Stomach (tissue), 9 donors: ENCODE data around the gene WNT2. TPM values are rescaled to one million over a fixed set of nuclear protein-coding genes. Genes with fewer than 3 reads are reported as not detected.

Experiments
- DNase-seq, 2 donors: peaks; one replicate each; pipeline versions ENCODE4 v3.0.0 to v3.0.0-alpha.2; 2013 to 2019
- H3K27ac ChIP-seq, 5 donors: fragments of 200-600 bp in 4 of 5; sonication (generic) in 4 of 5; one replicate each; pipeline ENCODE4 v1.5.1; 2013 to 2019; ENCODE audit warnings: mild to moderate bottlenecking in 1 of 5, moderate library complexity in 1 of 5
- H3K27me3 ChIP-seq, 3 donors: fragments of 200-600 bp; sonication (generic); one replicate each; pipeline ENCODE4 v1.5.1; 2017 to 2019; ENCODE audit warnings: mixed run types in 1 of 3
- H3K36me3 ChIP-seq, 4 donors: fragments of 200-600 bp; sonication (generic); 1 replicate in 3 of 4; 2 replicates in 1 of 4; pipeline ENCODE4 v1.5.1; 2016 to 2019
- H3K4me1 ChIP-seq, 4 donors: fragments of 200-600 bp; sonication (generic); one replicate each; pipeline ENCODE4 v1.5.1; 2016 to 2019
- H3K4me3 ChIP-seq, 4 donors: fragments of 200-600 bp; sonication (generic) in 3 of 4; one replicate each; pipeline ENCODE4 v1.5.1; 2016 to 2019; ENCODE audit warnings: mild to moderate bottlenecking in 1 of 4
- H3K9me3 ChIP-seq, 4 donors: fragments of 200-600 bp; sonication (generic); one replicate each; pipeline ENCODE4 v1.5.1; 2016 to 2019
- CTCF ChIP-seq, 7 experiments: fragments of 450-650 bp in 4 of 7; fragments of 200-600 bp in 3 of 7; sonication (generic) in 3 of 7; IDR thresholded peaks; one replicate each; pipeline ENCODE4 v1.5.1; 2016 to 2019; ENCODE audit warnings: antibody characterized with exemption in 7 of 7, control low read depth in 2 of 7, mild to moderate bottlenecking in 1 of 7
- EP300 ChIP-seq: sonication (generic); formaldehyde crosslinking; IDR thresholded peaks from one replicate; pipeline ENCODE4 v1.6.1; 2017; ENCODE audit warnings: antibody characterized with exemption
- POLR2A ChIP-seq, 4 donors: fragments of 450-650 bp; IDR thresholded peaks; one replicate each; pipeline ENCODE4 v1.6.1; 2016; ENCODE audit warnings: antibody characterized with exemption in 4 of 4, control low read depth in 2 of 4, mild to moderate bottlenecking in 1 of 4, moderate library complexity in 1 of 4
- POLR2AphosphoS5 ChIP-seq, 3 donors: sonication (generic); formaldehyde crosslinking; IDR thresholded peaks; one replicate each; pipeline ENCODE4 v1.6.1; 2016; ENCODE audit warnings: antibody characterized with exemption in 3 of 3
- WGBS, 5 donors: extraction: QIAGEN DNeasy Blood & Tissue Kit in 3 of 5; methylation state at CpG; one replicate each; pipeline versions ENCODE4 v1.1.5 to v1.1.7; 2013 to 2018; 5-methylcytosine and 5-hydroxymethylcytosine counted together
- intact Hi-C: fragments of 100-400 bp; cut with DNase I; formaldehyde crosslinking; loops from one replicate; pipeline ENCODE4 v1.15.1; 2023; ENCODE audit warnings: low total_unique reads
- polyA plus RNA-seq, 3 donors: library from polyadenylated mRNA; stranded (reverse); fragments of 200-250 nt; gene quantifications; one replicate each; pipeline ENCODE4 v1.2.3, GENCODE V29; 2013
- total RNA-seq, 5 donors: library from RNA; depleted of rRNA; stranded (reverse); fragments of >200 nt; gene quantifications; one replicate each; pipeline versions ENCODE4 v1.1.0 to v1.2.3, GENCODE V29; 2014 to 2016
- donor health status: healthy with polysubstance abuse.
- donor health status: Bipolar disorder and iron deficiency.
- donor health status: healthy.

The WNT2 gene
- total and polyA plus RNA-seq, 8 donors = 0.61 to 1.7 TPM; not detected in 6

- 71 to 83% (median 75%) methylated on average over 4 of the region's 4 CpGs for WGBS, 5 donors
- no peak overlapping the region for H3K4me3 ChIP-seq
- H3K27me3 ChIP-seq = peaks cover 0 to 8% (median 0%) of the 10 kb centered on the region in 3 donors
- no peaks in the 10 kb centered on the region for H3K36me3 ChIP-seq
- DNase-seq = no peak
- intact Hi-C loops = no loop called here
- H3K27ac ChIP-seq = no peak overlapping the region
- no peak for TF ChIP-seq POLR2A (IDR thresholded peaks at IDR 0.05)
- no peak for TF ChIP-seq CTCF (IDR thresholded peaks at IDR 0.05)
- no peak for TF ChIP-seq POLR2AphosphoS5 (IDR thresholded peaks at IDR 0.05)
- no peak for TF ChIP-seq EP300
- H3K4me1 ChIP-seq = no peaks in the 10 kb centered on the region
- H3K9me3 ChIP-seq = no peaks in the 10 kb centered on the region
Measured at GRCh38 chr7:117274951-117275350, 47.9 kb downstream of the WNT2 start.

DNA sequence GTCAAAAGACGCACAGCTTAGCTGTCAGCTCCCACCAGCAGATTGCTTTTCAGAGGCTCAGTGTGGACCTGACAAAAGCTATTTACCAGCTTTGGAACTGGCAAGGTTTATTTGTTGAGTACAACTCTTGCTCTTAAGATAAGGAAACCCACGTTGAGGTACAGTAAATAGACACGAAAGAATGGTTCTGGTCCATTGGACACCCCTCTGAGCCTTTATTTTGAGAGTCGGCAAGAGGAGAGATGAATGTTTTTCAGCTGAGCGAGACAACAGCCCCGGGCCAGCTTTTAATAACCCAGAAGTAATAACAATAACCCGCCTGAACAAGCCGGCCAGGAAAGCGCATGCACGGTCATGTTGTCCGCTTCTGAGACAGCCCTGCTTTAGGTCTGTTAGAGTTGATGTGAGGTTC lies 49.0 kb downstream of the WNT2 start:
- intact Hi-C loops = no loop called here
- DNase-seq = peak in 1 of 2 donors; percentile 30
- WGBS, 5 donors = 56 to 65% (median 61%) methylated on average over 11 of the region's 11 CpGs
- Histone ChIP-seq H3K36me3 (no peaks in the 10 kb centered on the region), H3K27ac (no peak overlapping the region), H3K4me3 (no peak overlapping the region), H3K9me3 (no peaks in the 10 kb centered on the region), H3K27me3 (peaks cover 0 to 8% (median 0%) of the 10 kb centered on the region in 3 donors), H3K4me1 (no peaks in the 10 kb centered on the region)
- TF ChIP-seq CTCF (IDR thresholded peaks at IDR 0.05) (no peak), POLR2A (IDR thresholded peaks at IDR 0.05) (no peak), EP300 (no peak), POLR2AphosphoS5 (IDR thresholded peaks at IDR 0.05) (no peak)

GRCh38 chr7:117273325-117273724 lies 49.5 kb downstream of the WNT2 start:
- H3K9me3 ChIP-seq = no peaks in the 10 kb centered on the region
- no peaks in the 10 kb centered on the region for H3K36me3 ChIP-seq
- no peak overlapping the region for H3K4me3 ChIP-seq
- no peaks in the 10 kb centered on the region for H3K4me1 ChIP-seq
- TF ChIP-seq POLR2AphosphoS5 (IDR thresholded peaks at IDR 0.05) (no peak), POLR2A (IDR thresholded peaks at IDR 0.05) (no peak), EP300 (no peak), CTCF (IDR thresholded peaks at IDR 0.05) (no peak)
- peaks cover 0 to 8% (median 0%) of the 10 kb centered on the region in 3 donors for H3K27me3 ChIP-seq
- H3K27ac ChIP-seq = no peak overlapping the region
- DNase-seq = no peak
- intact Hi-C loops = no loop called here
- 59 to 75% (median 60%) methylated on average over 2 of the region's 2 CpGs for WGBS, 5 donors

- no peak for TF ChIP-seq EP300
- TF ChIP-seq POLR2AphosphoS5 (IDR thresholded peaks at IDR 0.05) = no peak
- TF ChIP-seq POLR2A (IDR thresholded peaks at IDR 0.05) = no peak
- TF ChIP-seq CTCF (IDR thresholded peaks at IDR 0.05) = no peak
- DNase-seq = no peak
- Histone ChIP-seq H3K4me1 (no peaks in the 10 kb centered on the region), H3K36me3 (no peaks in the 10 kb centered on the region), H3K27me3 (peaks cover 0 to 8% (median 0%) of the 10 kb centered on the region in 3 donors), H3K27ac (no peak overlapping the region), H3K9me3 (no peaks in the 10 kb centered on the region), H3K4me3 (no peak overlapping the region)
- intact Hi-C loops = no loop called here
- WGBS, 5 donors = 89 to 96% (median 93%) methylated on average over 2 of the region's 2 CpGs
Measured at GRCh38 chr7:117272017-117272759, 50.7 kb downstream of the WNT2 start.
